ENCODE data around the gene CPTP.

GRCh38 chr1:1285611-1286311 is 38.8 kb upstream of the CPTP start:
- TF ChIP-seq REST (IDR thresholded peaks at IDR 0.05; ENCODE audit: insufficient read depth in 1 of 2, low read depth in 2 of 2, low read length in 1 of 2) (no peak), CTCF (IDR thresholded peaks at IDR 0.05) (no peak), POLR2AphosphoS5 (IDR thresholded peaks at IDR 0.05; ENCODE audit: low read depth, low read length) (no peak), SIN3A (IDR thresholded peaks at IDR 0.05; ENCODE audit: borderline replicate concordance, insufficient read depth, low read depth, low read length) (no peak)
